ENCODE measurements around the gene GALNT18.

GALNT18 gene

DNA sequence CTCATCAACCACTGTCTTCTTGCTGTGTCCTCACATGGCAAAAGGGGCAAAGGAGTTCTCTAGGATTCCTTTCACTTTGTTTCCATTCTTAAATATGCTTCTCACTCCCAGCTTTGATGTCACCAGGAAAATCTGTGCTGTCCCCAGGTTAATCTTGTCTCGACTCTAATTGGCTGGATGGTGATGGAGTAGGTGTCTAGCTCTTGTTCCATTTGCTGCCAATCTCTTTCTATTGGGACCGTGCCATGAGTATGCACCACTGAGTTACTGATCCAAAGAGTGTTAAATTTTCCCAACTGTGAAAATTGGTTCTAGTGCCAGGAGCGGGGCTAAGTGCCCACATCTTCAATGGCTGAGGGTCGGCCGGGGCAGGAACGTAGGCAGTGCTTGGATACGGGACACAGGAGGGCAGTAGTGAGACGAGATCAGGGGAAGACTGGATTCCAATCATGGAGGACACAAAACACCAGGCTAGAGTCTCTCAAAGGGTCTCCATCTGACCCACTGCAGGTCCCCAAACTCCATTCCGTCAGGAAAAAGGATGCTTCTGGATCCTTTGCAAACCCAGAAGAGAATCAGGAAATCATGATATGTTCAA is 221.1 kb downstream of the GALNT18 start:
- no peak overlapping the region for H3K4me3 ChIP-seq (ENCODE audit: low read depth, low read length)
- H3K79me2 ChIP-seq (ENCODE audit: control insufficient read depth, insufficient read depth, low read length, unreplicated experiment) = no peaks in the 10 kb centered on the region
- peaks cover 11% of the 10 kb centered on the region for H3K4me1 ChIP-seq (ENCODE audit: control insufficient read depth, insufficient read depth, low read length, unreplicated experiment)
- H3K27ac ChIP-seq (ENCODE audit: low read depth, low read length) = no peak overlapping the region
- no peak overlapping the region for H2AFZ ChIP-seq (ENCODE audit: low read length, unreplicated experiment)
- H3K27me3 ChIP-seq (ENCODE audit: insufficient read depth, low read length) = peaks cover 16% of the 10 kb centered on the region
- H3K36me3 ChIP-seq (ENCODE audit: insufficient read depth, low read length) = no peaks in the 10 kb centered on the region

DNA sequence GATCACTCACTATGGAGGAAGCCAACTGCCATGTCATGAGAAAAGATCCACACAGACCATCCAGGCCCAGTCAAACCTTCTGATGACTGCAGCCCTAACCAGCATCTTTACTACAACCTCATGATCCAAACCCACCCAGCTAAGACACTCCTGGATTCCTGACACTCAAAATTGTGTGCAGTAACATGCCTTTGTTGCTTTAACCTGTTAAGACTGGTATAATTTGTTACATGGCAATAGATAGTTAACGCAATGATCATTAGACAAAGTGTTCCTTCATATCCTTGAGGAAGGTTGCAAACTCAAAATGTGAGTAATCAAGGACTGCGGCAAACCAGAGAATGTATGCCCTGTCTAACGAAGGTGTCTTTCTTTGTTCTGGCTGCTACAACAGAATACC is 221.7 kb downstream of the GALNT18 start:
- peaks cover 13% of the 10 kb centered on the region for H3K4me1 ChIP-seq (ENCODE audit: control insufficient read depth, insufficient read depth, low read length, unreplicated experiment)
- no peaks in the 10 kb centered on the region for H3K36me3 ChIP-seq (ENCODE audit: insufficient read depth, low read length)
- H3K27me3 ChIP-seq (ENCODE audit: insufficient read depth, low read length) = peaks cover 16% of the 10 kb centered on the region
- H3K79me2 ChIP-seq (ENCODE audit: control insufficient read depth, insufficient read depth, low read length, unreplicated experiment) = no peaks in the 10 kb centered on the region
- H2AFZ ChIP-seq (ENCODE audit: low read length, unreplicated experiment) = no peak overlapping the region
- H3K27ac ChIP-seq (ENCODE audit: low read depth, low read length) = no peak overlapping the region
- no peak overlapping the region for H3K4me3 ChIP-seq (ENCODE audit: low read depth, low read length)

DNA sequence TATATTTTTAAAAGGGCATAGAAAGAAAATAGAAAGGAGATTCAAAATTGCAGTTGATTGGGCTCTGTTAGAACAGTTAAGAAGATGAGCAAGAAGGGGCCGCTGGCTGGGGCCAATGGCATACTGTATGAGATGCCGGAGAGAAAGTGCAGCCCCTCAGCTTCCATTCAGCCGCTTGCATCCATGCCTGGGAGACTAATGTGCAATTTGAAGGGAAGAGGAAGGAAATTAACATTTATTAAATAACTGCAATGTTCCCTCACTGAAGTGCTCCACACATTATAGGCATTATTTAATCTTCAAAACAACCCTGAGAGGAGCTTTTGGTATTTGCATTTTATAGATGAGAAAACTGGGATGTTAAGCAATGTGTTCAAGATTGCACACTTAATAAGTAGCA is 224.0 kb downstream of the GALNT18 start:
- H3K36me3 ChIP-seq (ENCODE audit: insufficient read depth, low read length) = no peaks in the 10 kb centered on the region
- H3K4me3 ChIP-seq (ENCODE audit: low read depth, low read length) = no peak overlapping the region
- H2AFZ ChIP-seq (ENCODE audit: low read length, unreplicated experiment) = no peak overlapping the region
- H3K79me2 ChIP-seq (ENCODE audit: control insufficient read depth, insufficient read depth, low read length, unreplicated experiment) = no peaks in the 10 kb centered on the region
- H3K27ac ChIP-seq (ENCODE audit: low read depth, low read length) = no peak overlapping the region
- peaks cover 13% of the 10 kb centered on the region for H3K4me1 ChIP-seq (ENCODE audit: control insufficient read depth, insufficient read depth, low read length, unreplicated experiment)
- 0 out of 2 replicates have a peak, but pooled peaks cover 5% of the 10 kb centered on the region for H3K27me3 ChIP-seq (ENCODE audit: insufficient read depth, low read length)

DNA sequence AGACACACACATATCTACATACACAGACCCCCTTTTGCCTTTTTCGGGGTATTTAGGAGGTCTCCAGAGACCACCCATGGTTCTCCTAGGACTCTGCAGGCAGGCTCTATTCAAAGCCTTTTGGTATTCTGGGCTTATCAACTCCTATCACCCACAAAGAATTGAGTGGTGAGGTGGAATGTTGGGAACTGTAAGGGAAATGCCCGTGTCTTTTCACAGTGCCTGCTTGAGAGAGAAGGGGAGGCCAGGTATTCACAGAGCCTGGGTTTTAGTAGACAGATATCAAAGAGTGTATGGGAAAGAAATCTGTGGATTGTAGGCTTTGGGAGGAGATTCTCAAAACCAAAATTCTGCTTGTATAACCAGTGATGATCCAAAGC is 224.8 kb downstream of the GALNT18 start:
- Histone ChIP-seq H3K36me3 (ENCODE audit: insufficient read depth, low read length) (no peaks in the 10 kb centered on the region), H3K4me1 (ENCODE audit: control insufficient read depth, insufficient read depth, low read length, unreplicated experiment) (peaks cover 17% of the 10 kb centered on the region), H3K4me3 (ENCODE audit: low read depth, low read length) (peak overlapping the region; percentile 54; the same call in 1 of the 2 replicates), H2AFZ (ENCODE audit: low read length, unreplicated experiment) (peak overlapping the region; percentile 60), H3K27me3 (ENCODE audit: insufficient read depth, low read length) (0 out of 2 replicates have a peak, but pooled peaks cover 5% of the 10 kb centered on the region), H3K27ac (ENCODE audit: low read depth, low read length) (peak overlapping the region; percentile 66), H3K79me2 (ENCODE audit: control insufficient read depth, insufficient read depth, low read length, unreplicated experiment) (no peaks in the 10 kb centered on the region)

DNA sequence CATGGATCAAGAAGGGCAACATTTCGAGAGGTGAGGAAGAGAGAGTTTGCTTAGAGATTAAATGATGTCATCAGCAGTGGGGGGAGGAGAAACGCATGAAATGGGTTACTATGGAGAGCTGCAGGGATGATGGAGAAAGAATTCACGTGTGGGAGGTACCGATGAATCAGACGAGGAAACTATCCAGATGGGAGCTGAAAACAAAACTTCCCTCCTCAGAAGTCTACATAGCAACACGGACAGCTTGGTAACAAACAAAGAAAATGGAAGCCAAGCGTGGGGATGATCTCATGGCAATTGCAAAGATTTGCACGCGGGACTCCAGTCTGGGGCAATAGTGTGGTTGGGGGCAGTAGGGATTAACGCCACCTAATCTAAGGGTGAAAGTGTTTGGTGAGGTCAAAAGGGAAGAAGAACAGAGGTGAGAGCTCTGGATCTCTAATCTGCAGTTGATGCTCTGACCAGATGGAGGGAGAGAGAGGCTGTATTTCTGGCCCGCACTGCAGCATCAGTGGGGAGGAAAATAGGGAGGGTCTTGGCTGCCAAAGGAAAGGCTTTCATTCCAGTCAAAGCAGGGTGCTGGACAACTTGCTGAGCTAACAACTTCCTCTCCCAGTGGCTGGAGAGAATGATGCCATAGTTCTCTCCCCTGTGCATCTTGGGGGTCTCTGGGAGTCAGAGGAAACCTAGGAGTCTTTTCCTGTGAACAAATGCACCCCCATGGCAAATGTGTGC is 225.3 kb downstream of the GALNT18 start:
- Histone ChIP-seq H3K27ac (ENCODE audit: low read depth, low read length) (peak overlapping the region; percentile 68), H3K79me2 (ENCODE audit: control insufficient read depth, insufficient read depth, low read length, unreplicated experiment) (no peaks in the 10 kb centered on the region), H3K27me3 (ENCODE audit: insufficient read depth, low read length) (no peaks in the 10 kb centered on the region), H3K4me3 (ENCODE audit: low read depth, low read length) (peak overlapping the region; percentile 54; the same call in 1 of the 2 replicates), H2AFZ (ENCODE audit: low read length, unreplicated experiment) (peak overlapping the region; percentile 60), H3K36me3 (ENCODE audit: insufficient read depth, low read length) (no peaks in the 10 kb centered on the region), H3K4me1 (ENCODE audit: control insufficient read depth, insufficient read depth, low read length, unreplicated experiment) (peaks cover 22% of the 10 kb centered on the region)

DNA sequence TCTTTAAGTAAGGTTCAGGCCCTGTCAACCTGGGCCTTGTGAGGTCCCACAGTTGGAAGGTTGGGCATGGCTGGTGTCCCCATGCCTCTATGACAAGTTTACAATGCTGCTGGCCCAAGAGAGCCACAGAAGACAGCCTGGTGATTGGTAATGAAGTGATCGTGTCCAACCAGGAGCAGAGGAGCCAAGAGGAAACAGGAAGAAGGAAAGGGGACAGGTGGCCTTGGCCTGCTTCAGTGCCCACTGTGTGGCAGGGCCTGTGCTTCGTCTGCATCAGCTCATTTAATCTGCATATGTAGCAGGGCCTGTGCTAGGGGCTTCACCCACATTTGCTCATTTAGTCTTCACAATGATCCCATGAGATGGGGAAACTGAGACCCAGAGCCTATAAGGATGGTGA is 226.7 kb downstream of the GALNT18 start:
- peaks cover 25% of the 10 kb centered on the region for H3K4me1 ChIP-seq (ENCODE audit: control insufficient read depth, insufficient read depth, low read length, unreplicated experiment)
- H3K36me3 ChIP-seq (ENCODE audit: insufficient read depth, low read length) = no peaks in the 10 kb centered on the region
- H3K4me3 ChIP-seq (ENCODE audit: low read depth, low read length) = no peak overlapping the region
- no peaks in the 10 kb centered on the region for H3K79me2 ChIP-seq (ENCODE audit: control insufficient read depth, insufficient read depth, low read length, unreplicated experiment)
- H2AFZ ChIP-seq (ENCODE audit: low read length, unreplicated experiment) = no peak overlapping the region
- no peaks in the 10 kb centered on the region for H3K27me3 ChIP-seq (ENCODE audit: insufficient read depth, low read length)
- H3K27ac ChIP-seq (ENCODE audit: low read depth, low read length) = no peak overlapping the region

DNA sequence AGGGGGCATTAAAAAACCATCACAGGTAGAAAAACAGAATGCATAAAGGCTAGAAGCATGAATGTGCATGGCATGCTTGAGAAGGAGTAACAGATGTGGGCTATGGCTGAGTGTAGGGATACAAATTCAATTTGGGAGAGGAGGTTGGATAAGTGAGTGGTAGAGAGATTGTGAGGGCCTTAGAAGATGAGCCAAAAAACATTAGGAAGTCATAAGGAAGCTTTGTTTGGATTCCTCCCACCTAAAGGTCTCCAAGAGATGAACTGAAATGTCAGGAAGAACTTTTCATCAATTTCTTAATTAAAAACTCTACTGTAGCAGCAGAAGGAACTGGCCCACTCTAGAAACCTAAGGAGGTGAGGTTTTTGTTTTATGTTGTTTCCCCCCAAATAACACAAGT is 227.6 kb downstream of the GALNT18 start:
- Histone ChIP-seq H3K4me3 (ENCODE audit: low read depth, low read length) (no peak overlapping the region), H2AFZ (ENCODE audit: low read length, unreplicated experiment) (no peak overlapping the region), H3K27me3 (ENCODE audit: insufficient read depth, low read length) (no peaks in the 10 kb centered on the region), H3K4me1 (ENCODE audit: control insufficient read depth, insufficient read depth, low read length, unreplicated experiment) (peaks cover 25% of the 10 kb centered on the region), H3K27ac (ENCODE audit: low read depth, low read length) (no peak overlapping the region), H3K36me3 (ENCODE audit: insufficient read depth, low read length) (no peaks in the 10 kb centered on the region), H3K79me2 (ENCODE audit: control insufficient read depth, insufficient read depth, low read length, unreplicated experiment) (no peaks in the 10 kb centered on the region)

DNA sequence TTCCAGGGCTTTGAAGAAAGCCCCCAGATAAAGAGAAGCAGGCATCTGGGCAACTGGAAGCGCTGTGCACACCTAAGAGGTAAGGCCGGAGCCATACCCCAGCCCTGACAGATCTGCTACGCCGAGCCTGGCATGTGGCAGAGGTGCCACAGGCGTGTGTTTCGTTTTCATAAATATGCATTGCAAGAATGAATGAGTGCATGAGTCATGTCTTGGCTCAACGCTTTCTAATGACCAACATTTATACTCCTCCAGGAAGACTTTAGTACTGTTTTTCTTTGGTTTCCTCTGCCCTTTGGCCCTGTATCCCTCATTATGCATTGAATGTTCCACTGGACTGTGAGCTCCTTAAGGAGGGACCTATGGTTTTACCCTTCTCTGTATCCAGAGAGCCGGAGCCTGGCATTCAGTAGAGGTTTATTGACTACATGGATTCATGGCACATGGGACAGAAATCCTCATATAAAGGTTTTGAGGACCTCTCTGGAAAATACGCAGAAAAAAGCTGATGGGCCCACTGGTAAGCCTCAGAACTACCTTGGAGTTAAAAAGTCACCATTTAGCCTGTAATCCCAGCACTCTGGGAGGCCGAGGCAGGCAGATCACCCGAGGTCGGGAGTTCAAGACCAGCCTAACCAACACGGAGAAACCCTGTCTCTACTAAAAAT is 229.9 kb downstream of the GALNT18 start:
- Histone ChIP-seq H3K4me3 (ENCODE audit: low read depth, low read length) (peak overlapping the region; percentile 31; the same call in 1 of the 2 replicates), H3K79me2 (ENCODE audit: control insufficient read depth, insufficient read depth, low read length, unreplicated experiment) (no peaks in the 10 kb centered on the region), H3K27ac (ENCODE audit: low read depth, low read length) (peak overlapping the region; percentile 85), H3K36me3 (ENCODE audit: insufficient read depth, low read length) (no peaks in the 10 kb centered on the region), H2AFZ (ENCODE audit: low read length, unreplicated experiment) (peak overlapping the region; percentile 64), H3K4me1 (ENCODE audit: control insufficient read depth, insufficient read depth, low read length, unreplicated experiment) (peaks cover 25% of the 10 kb centered on the region), H3K27me3 (ENCODE audit: insufficient read depth, low read length) (no peaks in the 10 kb centered on the region)

DNA sequence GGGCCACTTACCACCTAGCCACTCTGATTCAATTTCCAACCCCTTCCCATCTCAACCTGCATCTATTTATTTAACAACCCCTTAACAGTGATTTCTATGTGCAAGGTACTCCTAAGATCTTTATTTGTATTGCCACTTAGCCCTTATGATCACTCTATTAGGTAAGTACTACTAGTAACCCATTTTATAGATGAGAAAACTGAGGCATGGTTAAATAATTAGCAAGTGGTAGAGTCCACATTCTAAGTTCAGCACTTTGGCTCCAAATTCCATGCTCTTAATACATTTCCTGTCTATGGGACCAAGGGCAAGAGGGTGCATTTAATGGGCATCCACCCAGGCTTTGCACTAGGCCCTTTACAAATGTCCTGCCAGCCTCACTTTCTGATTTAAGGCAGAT is 230.6 kb downstream of the GALNT18 start:
- Histone ChIP-seq H3K27ac (ENCODE audit: low read depth, low read length) (peak overlapping the region; percentile 85), H3K4me1 (ENCODE audit: control insufficient read depth, insufficient read depth, low read length, unreplicated experiment) (peaks cover 19% of the 10 kb centered on the region), H3K79me2 (ENCODE audit: control insufficient read depth, insufficient read depth, low read length, unreplicated experiment) (no peaks in the 10 kb centered on the region), H3K27me3 (ENCODE audit: insufficient read depth, low read length) (no peaks in the 10 kb centered on the region), H3K36me3 (ENCODE audit: insufficient read depth, low read length) (no peaks in the 10 kb centered on the region), H2AFZ (ENCODE audit: low read length, unreplicated experiment) (peak overlapping the region; percentile 64), H3K4me3 (ENCODE audit: low read depth, low read length) (no peak overlapping the region)

DNA sequence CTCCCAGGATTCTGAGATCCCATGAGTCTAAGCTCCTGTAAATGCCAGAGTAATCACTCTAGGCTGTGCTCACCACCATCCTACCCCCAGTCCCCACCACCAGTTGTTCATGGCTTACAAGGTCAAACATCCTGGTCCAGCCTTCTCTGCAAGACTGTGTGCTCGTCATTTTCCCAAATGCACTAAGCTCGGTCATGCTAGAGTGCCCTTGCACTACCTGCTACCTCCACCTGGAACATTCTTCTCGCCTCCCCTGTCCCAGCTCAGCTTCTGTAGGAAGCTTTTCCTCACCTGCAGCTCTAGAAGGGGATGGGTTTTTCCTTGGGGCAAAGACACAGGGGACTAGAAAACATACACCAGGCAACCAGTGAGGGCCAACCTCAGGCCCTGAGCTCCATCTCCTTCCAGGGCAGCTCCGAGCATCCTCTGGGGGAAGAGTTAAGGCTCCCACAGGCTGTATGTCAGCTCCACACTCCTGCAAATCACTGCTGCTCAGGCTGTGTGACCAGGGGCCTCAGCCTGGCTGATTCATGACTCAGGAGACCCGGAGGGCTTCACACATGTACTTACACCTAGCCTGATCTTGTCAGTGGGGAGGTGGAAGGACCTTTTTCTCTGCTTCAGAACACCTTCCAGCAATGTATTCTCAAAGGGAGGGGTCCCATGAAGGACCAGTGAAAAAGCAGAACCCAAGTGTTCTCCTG is 231.6 kb downstream of the GALNT18 start:
- Histone ChIP-seq H3K36me3 (ENCODE audit: insufficient read depth, low read length) (no peaks in the 10 kb centered on the region), H3K4me3 (ENCODE audit: low read depth, low read length) (no peak overlapping the region), H3K4me1 (ENCODE audit: control insufficient read depth, insufficient read depth, low read length, unreplicated experiment) (peaks cover 12% of the 10 kb centered on the region), H3K27ac (ENCODE audit: low read depth, low read length) (no peak overlapping the region), H3K79me2 (ENCODE audit: control insufficient read depth, insufficient read depth, low read length, unreplicated experiment) (no peaks in the 10 kb centered on the region), H2AFZ (ENCODE audit: low read length, unreplicated experiment) (no peak overlapping the region), H3K27me3 (ENCODE audit: insufficient read depth, low read length) (no peaks in the 10 kb centered on the region)
